HepG2 (cell line): ENCODE measurements around the gene NCOA7. TPM values are rescaled to one million over a fixed set of nuclear protein-coding genes. Genes with fewer than 3 reads are reported as not detected.

Experiments used
- ATF7 ChIP-seq, 2 experiments: fragments of 450-650 bp in 1 of 2; sonication (generic) in 1 of 2; formaldehyde crosslinking in 1 of 2; IDR thresholded peaks; 2 replicates each; pipeline versions ENCODE4 v1.4.0 to v1.6.1; 2016 to 2020; ENCODE audit warnings: antibody characterized with exemption in 1 of 2, mild to moderate bottlenecking in 1 of 2, missing genetic modification reagents in 1 of 2
- ETV5 ChIP-seq: IDR thresholded peaks from 2 replicates; pipeline ENCODE4 v1.6.1; 2018; ENCODE audit warnings: missing biosample characterization, missing genetic modification reagents, inconsistent platforms, borderline replicate concordance
- HNRNPK ChIP-seq: fragments of 200-400 bp; formaldehyde crosslinking; IDR thresholded peaks from 2 replicates; pipeline ENCODE4 v1.6.1; 2018; ENCODE audit warnings: low read length, low read depth, moderate library complexity, mild to moderate bottlenecking; ENCODE audit not compliant: poor library complexity, severe bottlenecking
- KLF13 ChIP-seq: sonication (generic); formaldehyde crosslinking; IDR thresholded peaks from 2 replicates; pipeline ENCODE4 v1.4.0; 2020; ENCODE audit warnings: mild to moderate bottlenecking, missing genetic modification reagents
- KLF16 ChIP-seq, 2 experiments: sonication (generic) in 1 of 2; formaldehyde crosslinking in 1 of 2; IDR thresholded peaks; 2 replicates each; pipeline versions ENCODE4 v1.6.1 to v1.8.0; 2016 to 2023; ENCODE audit warnings: missing genetic modification reagents in 2 of 2, missing compliant biosample characterization in 1 of 2
- MEIS2 ChIP-seq: sonication (generic); formaldehyde crosslinking; IDR thresholded peaks from 2 replicates; pipeline ENCODE4 v1.9.0; 2021; ENCODE audit warnings: mild to moderate bottlenecking, missing genetic modification reagents
- PAX8 ChIP-seq: sonication (generic); formaldehyde crosslinking; IDR thresholded peaks from 2 replicates; pipeline ENCODE4 v1.8.0; 2022; ENCODE audit warnings: mild to moderate bottlenecking, missing genetic modification reagents, borderline replicate concordance
- ZBTB8A ChIP-seq: sonication (generic); formaldehyde crosslinking; IDR thresholded peaks from 2 replicates; pipeline ENCODE4 v1.4.0; 2020; ENCODE audit warnings: mild to moderate bottlenecking, low read depth, missing genetic modification reagents, borderline replicate concordance
- ZFY ChIP-seq: sonication (generic); formaldehyde crosslinking; IDR thresholded peaks from 2 replicates; pipeline ENCODE4 v1.4.0; 2020; ENCODE audit warnings: missing genetic modification reagents
- ZNF878 ChIP-seq: sonication (generic); formaldehyde crosslinking; IDR thresholded peaks from 2 replicates; pipeline ENCODE4 v1.8.1; 2023; ENCODE audit warnings: mild to moderate bottlenecking, missing genetic modification reagents, moderate library complexity
- ZSCAN31 ChIP-seq: sonication (generic); formaldehyde crosslinking; IDR thresholded peaks from 2 replicates; pipeline ENCODE4 v1.5.0; 2020; ENCODE audit warnings: low read depth, mild to moderate bottlenecking, missing genetic modification reagents
- polyA plus RNA-seq, 8 experiments: library from polyadenylated mRNA; depleted of rRNA in 3 of 8; stranded (reverse) in 7 of 8; unstranded in 1 of 8; fragments of >200 nt; fragmentation: Illumina TruSeq in 4 of 8; extraction: Trizol in 4 of 8; gene quantifications; 2 replicates each; pipeline versions ENCODE4 v1.2.1 to v1.2.3, GENCODE V29; 2011 to 2016; ENCODE audit warnings: low read depth in 4 of 8, missing spikeins in 1 of 8, mixed read lengths in 1 of 8; ENCODE audit not compliant: insufficient read depth in 1 of 8
- total RNA-seq, 5 experiments: library from RNA; depleted of rRNA; stranded (reverse); fragments of >200 nt; fragmentation: Illumina TruSeq; extraction: Trizol; gene quantifications; 2 replicates each; pipeline ENCODE4 v1.2.3, GENCODE V29; 2016; ENCODE audit warnings: low read depth in 1 of 5
- TF ChIP-seq, protein P1 (sequence below): sonication (generic); formaldehyde crosslinking; IDR thresholded peaks from 2 replicates; pipeline ENCODE4 v1.4.0; 2020; ENCODE audit warnings: missing genetic modification reagents
- TF ChIP-seq, protein P2 (sequence below): IDR thresholded peaks from 2 replicates; pipeline ENCODE4 v1.6.1; 2012; ENCODE audit warnings: low read depth, low read length, improper control_type of control experiment
- TF ChIP-seq, protein P3 (sequence below): sonication (generic); formaldehyde crosslinking; conservative IDR thresholded peaks from 2 replicates; pipeline ENCODE4 v1.4.0; 2020; ENCODE audit warnings: mild to moderate bottlenecking, missing genetic modification reagents, moderate library complexity
- TF ChIP-seq, protein P4 (sequence below): sonication (generic); formaldehyde crosslinking; IDR thresholded peaks from 2 replicates; pipeline ENCODE4 v1.8.0; 2022; ENCODE audit warnings: mild to moderate bottlenecking, missing genetic modification reagents; ENCODE audit not compliant: insufficient replicate concordance

NCOA7 gene
- total and polyA plus RNA-seq, 2 of the 13 experiments (the other 11 are each of a cell fraction or from before 2014, with no cell fraction given): 13.6 to 20.8 TPM

DNA sequence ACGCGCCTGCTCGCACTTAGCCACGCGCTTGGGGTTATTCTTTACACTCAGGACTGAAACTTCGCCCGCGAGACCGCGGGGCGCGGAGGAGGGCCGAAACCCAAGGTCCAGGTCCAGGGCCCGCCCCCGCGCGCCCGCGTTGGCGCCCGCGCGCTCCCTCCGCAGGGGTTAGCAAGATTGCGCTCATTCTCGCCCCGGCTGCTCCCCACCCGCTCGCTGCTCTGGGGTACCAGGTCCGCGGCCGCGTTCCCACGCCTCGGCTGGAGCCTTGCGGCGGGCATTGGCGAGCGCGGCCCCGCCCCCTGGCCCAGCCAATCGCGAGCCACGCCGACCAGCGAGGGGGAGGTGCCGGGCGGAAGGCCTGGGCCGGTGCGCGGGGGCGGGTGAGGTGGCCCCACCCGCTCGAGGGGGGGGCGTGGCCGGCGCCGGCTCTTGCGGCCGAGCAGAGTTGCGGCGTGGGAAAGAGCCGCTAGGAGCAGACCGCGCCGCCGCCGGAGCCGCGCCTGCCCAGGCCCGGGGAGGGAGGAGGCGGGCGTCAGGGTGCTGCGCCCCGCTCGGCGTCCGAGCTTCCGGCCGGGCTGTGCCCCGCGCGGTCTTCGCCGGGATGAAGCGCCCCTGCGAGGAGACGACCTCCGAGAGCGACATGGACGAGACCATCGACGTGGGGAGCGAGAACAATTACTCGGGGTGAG, 41.4 kb upstream of the NCOA7 start, which contains the start of gene HEY2 (continued):
- TF ChIP-seq ZSCAN31 (CRISPR knock-in tag) (peak; percentile 72; the same call in 1 of the 2 replicates), ETV5 (CRISPR knock-in tag) (peak; percentile 29; the same call in 1 of the 2 replicates), HNRNPK (peak; percentile 28), PAX8 (no peak), KLF16 (CRISPR knock-in tag; IDR thresholded peaks at IDR 0.05) (peak in 1 of 2 experiments; percentile 87; a peak in 2 of 4 replicates), KLF13 (CRISPR knock-in tag) (no peak), ATF7 (IDR thresholded peaks at IDR 0.05) (no peak), ATF7 (CRISPR knock-in tag; IDR thresholded peaks at IDR 0.05) (no peak), MEIS2 (CRISPR knock-in tag) (no peak; the same call in 1 of the 2 replicates), ZNF878 (CRISPR knock-in tag) (no peak; the same call in 1 of the 2 replicates), ZBTB8A (CRISPR knock-in tag) (peak; percentile 32; the same call in 1 of the 2 replicates), ZFY (CRISPR knock-in tag) (peak; percentile 53)
- TF ChIP-seq, protein P1, sequence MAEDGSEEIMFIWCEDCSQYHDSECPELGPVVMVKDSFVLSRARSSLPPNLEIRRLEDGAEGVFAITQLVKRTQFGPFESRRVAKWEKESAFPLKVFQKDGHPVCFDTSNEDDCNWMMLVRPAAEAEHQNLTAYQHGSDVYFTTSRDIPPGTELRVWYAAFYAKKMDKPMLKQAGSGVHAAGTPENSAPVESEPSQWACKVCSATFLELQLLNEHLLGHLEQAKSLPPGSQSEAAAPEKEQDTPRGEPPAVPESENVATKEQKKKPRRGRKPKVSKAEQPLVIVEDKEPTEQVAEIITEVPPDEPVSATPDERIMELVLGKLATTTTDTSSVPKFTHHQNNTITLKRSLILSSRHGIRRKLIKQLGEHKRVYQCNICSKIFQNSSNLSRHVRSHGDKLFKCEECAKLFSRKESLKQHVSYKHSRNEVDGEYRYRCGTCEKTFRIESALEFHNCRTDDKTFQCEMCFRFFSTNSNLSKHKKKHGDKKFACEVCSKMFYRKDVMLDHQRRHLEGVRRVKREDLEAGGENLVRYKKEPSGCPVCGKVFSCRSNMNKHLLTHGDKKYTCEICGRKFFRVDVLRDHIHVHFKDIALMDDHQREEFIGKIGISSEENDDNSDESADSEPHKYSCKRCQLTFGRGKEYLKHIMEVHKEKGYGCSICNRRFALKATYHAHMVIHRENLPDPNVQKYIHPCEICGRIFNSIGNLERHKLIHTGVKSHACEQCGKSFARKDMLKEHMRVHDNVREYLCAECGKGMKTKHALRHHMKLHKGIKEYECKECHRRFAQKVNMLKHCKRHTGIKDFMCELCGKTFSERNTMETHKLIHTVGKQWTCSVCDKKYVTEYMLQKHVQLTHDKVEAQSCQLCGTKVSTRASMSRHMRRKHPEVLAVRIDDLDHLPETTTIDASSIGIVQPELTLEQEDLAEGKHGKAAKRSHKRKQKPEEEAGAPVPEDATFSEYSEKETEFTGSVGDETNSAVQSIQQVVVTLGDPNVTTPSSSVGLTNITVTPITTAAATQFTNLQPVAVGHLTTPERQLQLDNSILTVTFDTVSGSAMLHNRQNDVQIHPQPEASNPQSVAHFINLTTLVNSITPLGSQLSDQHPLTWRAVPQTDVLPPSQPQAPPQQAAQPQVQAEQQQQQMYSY (CRISPR knock-in tag): no peak; the same call in 1 of the 2 replicates
- TF ChIP-seq, protein P2, sequence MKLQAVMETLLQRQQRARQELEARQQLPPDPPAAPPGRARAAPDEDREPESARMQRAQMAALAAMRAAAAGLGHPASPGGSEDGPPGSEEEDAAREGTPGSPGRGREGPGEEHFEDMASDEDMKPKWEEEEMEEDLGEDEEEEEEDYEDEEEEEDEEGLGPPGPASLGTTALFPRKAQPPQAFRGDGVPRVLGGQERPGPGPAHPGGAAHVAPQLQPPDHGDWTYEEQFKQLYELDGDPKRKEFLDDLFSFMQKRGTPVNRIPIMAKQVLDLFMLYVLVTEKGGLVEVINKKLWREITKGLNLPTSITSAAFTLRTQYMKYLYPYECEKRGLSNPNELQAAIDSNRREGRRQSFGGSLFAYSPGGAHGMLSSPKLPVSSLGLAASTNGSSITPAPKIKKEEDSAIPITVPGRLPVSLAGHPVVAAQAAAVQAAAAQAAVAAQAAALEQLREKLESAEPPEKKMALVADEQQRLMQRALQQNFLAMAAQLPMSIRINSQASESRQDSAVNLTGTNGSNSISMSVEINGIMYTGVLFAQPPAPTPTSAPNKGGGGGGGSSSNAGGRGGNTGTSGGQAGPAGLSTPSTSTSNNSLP: no peak
- TF ChIP-seq, protein P3, sequence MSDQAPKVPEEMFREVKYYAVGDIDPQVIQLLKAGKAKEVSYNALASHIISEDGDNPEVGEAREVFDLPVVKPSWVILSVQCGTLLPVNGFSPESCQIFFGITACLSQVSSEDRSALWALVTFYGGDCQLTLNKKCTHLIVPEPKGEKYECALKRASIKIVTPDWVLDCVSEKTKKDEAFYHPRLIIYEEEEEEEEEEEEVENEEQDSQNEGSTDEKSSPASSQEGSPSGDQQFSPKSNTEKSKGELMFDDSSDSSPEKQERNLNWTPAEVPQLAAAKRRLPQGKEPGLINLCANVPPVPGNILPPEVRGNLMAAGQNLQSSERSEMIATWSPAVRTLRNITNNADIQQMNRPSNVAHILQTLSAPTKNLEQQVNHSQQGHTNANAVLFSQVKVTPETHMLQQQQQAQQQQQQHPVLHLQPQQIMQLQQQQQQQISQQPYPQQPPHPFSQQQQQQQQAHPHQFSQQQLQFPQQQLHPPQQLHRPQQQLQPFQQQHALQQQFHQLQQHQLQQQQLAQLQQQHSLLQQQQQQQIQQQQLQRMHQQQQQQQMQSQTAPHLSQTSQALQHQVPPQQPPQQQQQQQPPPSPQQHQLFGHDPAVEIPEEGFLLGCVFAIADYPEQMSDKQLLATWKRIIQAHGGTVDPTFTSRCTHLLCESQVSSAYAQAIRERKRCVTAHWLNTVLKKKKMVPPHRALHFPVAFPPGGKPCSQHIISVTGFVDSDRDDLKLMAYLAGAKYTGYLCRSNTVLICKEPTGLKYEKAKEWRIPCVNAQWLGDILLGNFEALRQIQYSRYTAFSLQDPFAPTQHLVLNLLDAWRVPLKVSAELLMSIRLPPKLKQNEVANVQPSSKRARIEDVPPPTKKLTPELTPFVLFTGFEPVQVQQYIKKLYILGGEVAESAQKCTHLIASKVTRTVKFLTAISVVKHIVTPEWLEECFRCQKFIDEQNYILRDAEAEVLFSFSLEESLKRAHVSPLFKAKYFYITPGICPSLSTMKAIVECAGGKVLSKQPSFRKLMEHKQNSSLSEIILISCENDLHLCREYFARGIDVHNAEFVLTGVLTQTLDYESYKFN (CRISPR knock-in tag): peak; percentile 45
- TF ChIP-seq, protein P4, sequence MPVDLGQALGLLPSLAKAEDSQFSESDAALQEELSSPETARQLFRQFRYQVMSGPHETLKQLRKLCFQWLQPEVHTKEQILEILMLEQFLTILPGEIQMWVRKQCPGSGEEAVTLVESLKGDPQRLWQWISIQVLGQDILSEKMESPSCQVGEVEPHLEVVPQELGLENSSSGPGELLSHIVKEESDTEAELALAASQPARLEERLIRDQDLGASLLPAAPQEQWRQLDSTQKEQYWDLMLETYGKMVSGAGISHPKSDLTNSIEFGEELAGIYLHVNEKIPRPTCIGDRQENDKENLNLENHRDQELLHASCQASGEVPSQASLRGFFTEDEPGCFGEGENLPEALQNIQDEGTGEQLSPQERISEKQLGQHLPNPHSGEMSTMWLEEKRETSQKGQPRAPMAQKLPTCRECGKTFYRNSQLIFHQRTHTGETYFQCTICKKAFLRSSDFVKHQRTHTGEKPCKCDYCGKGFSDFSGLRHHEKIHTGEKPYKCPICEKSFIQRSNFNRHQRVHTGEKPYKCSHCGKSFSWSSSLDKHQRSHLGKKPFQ (CRISPR knock-in tag): no peak
